GM12878 (cell line): ENCODE measurements around the gene PDE9A. TPM values are rescaled to one million over a fixed set of nuclear protein-coding genes. Genes with fewer than 3 reads are reported as not detected.

Experiments used
- ATAC-seq: fragments of 200-7000 bp; cut with Tn5 transposase; 3 replicates; pipeline ENCODE4 v1.9.1; 2020; ENCODE audit warnings: mild to moderate bottlenecking, moderate library complexity
- BruUV-seq: library from RNA; stranded (reverse); fragments of 400-500 nt; replicated peaks from 2 replicates; lab custom pipeline; 2021; lab: Mats Ljungman, UMichigan
- CTCF ChIA-PET: fragments of 300-600 bp; sonication (Branson Sonifier 250); formaldehyde crosslinking; extraction: SDS; loops from one replicate; lab custom pipeline; 2021; ENCODE audit warnings: inconsistent platforms; lab: Yijun Ruan, JAX
- POLR2A ChIA-PET: fragments of 350-600 bp; formaldehyde crosslinking; extraction: SDS; loops from one replicate; lab custom pipeline; 2021; ENCODE audit warnings: inconsistent platforms; lab: Charles Lee
- RAD21 ChIA-PET: fragments of 300-600 bp; sonication (Branson Sonifier 250); formaldehyde crosslinking; loops from one replicate; lab custom pipeline; 2023; ENCODE audit warnings: antibody characterized with exemption; ENCODE audit not compliant: unreplicated experiment; lab: Charles Lee
- SMC1A ChIA-PET: fragments of 300-600 bp; sonication (Branson Sonifier 250); formaldehyde crosslinking; loops from one replicate; lab custom pipeline; 2023; ENCODE audit not compliant: unreplicated experiment, uncharacterized antibody; lab: Charles Lee
- DNase-seq: peaks from one replicate; pipeline ENCODE4 v3.0.0-alpha.2; 2011; ENCODE audit warnings: low read depth, low spot score
- FAIRE-seq: peaks from 3 replicates; lab custom pipeline; 2011; peaks lifted over from hg19 to GRCh38; lab: Jason Lieb, UNC
- H2AFZ ChIP-seq: 2 replicates; pipeline ENCODE4 v1.6.0; 2011; ENCODE audit warnings: low read depth, low read length, control low read depth; ENCODE audit not compliant: control insufficient read depth
- H3K27ac ChIP-seq: 2 replicates; pipeline ENCODE4 v1.5.1; 2011; ENCODE audit warnings: control low read depth; ENCODE audit not compliant: control insufficient read depth, insufficient read depth
- H3K27me3 ChIP-seq, 2 experiments: replicated peaks in 1 of 2; 2 replicates each; pipeline versions ENCODE4 v1.6.0 to v1.6.1; 2011; ENCODE audit warnings: low read length in 1 of 2; ENCODE audit not compliant: control insufficient read depth in 2 of 2, insufficient read depth in 2 of 2
- H3K36me3 ChIP-seq, 2 experiments: 2 replicates each; pipeline ENCODE4 v1.5.1; 2011; ENCODE audit warnings: low read length in 1 of 2; ENCODE audit not compliant: control insufficient read depth in 2 of 2, insufficient read depth in 2 of 2
- H3K4me1 ChIP-seq: 2 replicates; pipeline ENCODE4 v1.6.1; 2011; ENCODE audit warnings: mild to moderate bottlenecking, low read length, moderate library complexity, mixed read lengths; ENCODE audit not compliant: control insufficient read depth, insufficient read depth
- H3K4me2 ChIP-seq: 2 replicates; pipeline ENCODE4 v1.6.0; 2011; ENCODE audit warnings: control low read depth; ENCODE audit not compliant: control insufficient read depth, insufficient read depth
- H3K4me3 ChIP-seq: fragments of 200-600 bp; sonication (generic); 2 replicates; pipeline ENCODE4 v1.5.1; 2016
- H3K79me2 ChIP-seq: 2 replicates; pipeline ENCODE4 v1.6.0; 2011; ENCODE audit warnings: low read length; ENCODE audit not compliant: control insufficient read depth, insufficient read depth
- H3K9ac ChIP-seq: 2 replicates; pipeline ENCODE4 v1.8.0; 2011; ENCODE audit warnings: low read length, control low read depth, mixed read lengths; ENCODE audit not compliant: control insufficient read depth, insufficient read depth
- H3K9me3 ChIP-seq: replicated peaks from 3 replicates; pipeline ENCODE4 v1.5.1; 2011; ENCODE audit warnings: mild to moderate bottlenecking, low read length; ENCODE audit not compliant: control insufficient read depth, insufficient read depth
- H4K20me1 ChIP-seq: 2 replicates; pipeline ENCODE4 v1.6.0; 2011; ENCODE audit not compliant: control insufficient read depth, insufficient read depth
- CBX5 ChIP-seq: sonication (generic); IDR thresholded peaks from 2 replicates; pipeline ENCODE4 v1.6.1; 2016; ENCODE audit warnings: low read depth, moderate library complexity, mild to moderate bottlenecking, inconsistent platforms
- CTCF ChIP-seq, 3 experiments: IDR thresholded peaks in 2 of 3; conservative IDR thresholded peaks in 1 of 3; 2 replicates each; pipeline ENCODE4 v1.5.1; 2011; ENCODE audit warnings: low read depth in 3 of 3, low read length in 3 of 3, mild to moderate bottlenecking in 3 of 3, control low read depth in 2 of 3, moderate library complexity in 2 of 3, inconsistent platforms in 1 of 3, mixed read lengths in 1 of 3; ENCODE audit not compliant: control insufficient read depth in 2 of 3, insufficient read depth in 1 of 3; ENCODE audit errors: extremely low read depth in 1 of 3
- CUX1 ChIP-seq: IDR thresholded peaks from 2 replicates; pipeline ENCODE4 v1.6.1; 2012; ENCODE audit warnings: improper control_type of control experiment, low read depth, low read length; ENCODE audit not compliant: insufficient replicate concordance
- E4F1 ChIP-seq: fragments of 450-650 bp; IDR thresholded peaks from 2 replicates; pipeline ENCODE4 v1.6.1; 2018; ENCODE audit warnings: borderline replicate concordance, mild to moderate bottlenecking; ENCODE audit not compliant: partially characterized antibody
- EGR1 ChIP-seq, 2 experiments: IDR thresholded peaks; 1 replicate in 1 of 2; 2 replicates in 1 of 2; pipeline ENCODE4 v1.6.1; 2011 to 2012; ENCODE audit warnings: low read depth in 2 of 2, low read length in 2 of 2, borderline replicate concordance in 1 of 2, mild to moderate bottlenecking in 1 of 2, moderate library complexity in 1 of 2
- GABPA ChIP-seq: IDR thresholded peaks from 2 replicates; pipeline ENCODE4 v1.6.1; 2014; ENCODE audit warnings: antibody characterized with exemption, low read depth, mild to moderate bottlenecking, inconsistent platforms
- MXI1 ChIP-seq: fragments of 150-350 bp; IDR thresholded peaks from 2 replicates; pipeline ENCODE4 v1.6.1; 2011; ENCODE audit warnings: low read depth, mild to moderate bottlenecking, inconsistent platforms, low read length, improper control_type of control experiment
- POLR2AphosphoS5 ChIP-seq: IDR thresholded peaks from 2 replicates; pipeline ENCODE4 v1.6.1; 2011; ENCODE audit warnings: mild to moderate bottlenecking, low read length, inconsistent platforms
- SREBF2 ChIP-seq: IDR thresholded peaks from 2 replicates; pipeline ENCODE4 v1.6.1; 2012; ENCODE audit warnings: mild to moderate bottlenecking, low read length
- WRNIP1 ChIP-seq: IDR thresholded peaks from 2 replicates; pipeline ENCODE4 v1.6.1; 2011; ENCODE audit warnings: low read depth, low read length, improper control_type of control experiment, borderline replicate concordance
- ZNF384 ChIP-seq: IDR thresholded peaks from 2 replicates; pipeline ENCODE4 v1.6.1; 2012; ENCODE audit warnings: low read depth, mild to moderate bottlenecking, low read length, improper control_type of control experiment, borderline replicate concordance
- whole genome bisulfite sequencing: methylation state at CpG from one replicate; pipeline ENCODE4 v1.1.6; 2016; ENCODE audit warnings: low lambda C conversion rate; ENCODE audit not compliant: insufficient replicate concordance, insufficient coverage; ENCODE audit errors: missing lambda C conversion rate; 5-methylcytosine and 5-hydroxymethylcytosine counted together
- in situ Hi-C: fragments of 300-500 bp; cut with MboI; formaldehyde crosslinking; loops from 9 replicates; pipeline ENCODE4 v1.14.3; 2018; ENCODE audit warnings: mixed read lengths
- intact Hi-C: fragments of 100-400 bp; cut with micrococcal nuclease; formaldehyde crosslinking; loops from one replicate; pipeline ENCODE4 v1.14.2; 2022; ENCODE audit not compliant: unreplicated experiment
- polyA plus RNA-seq, 11 experiments: library from polyadenylated mRNA; depleted of rRNA in 4 of 11; unstranded in 6 of 11; stranded (reverse) in 5 of 11; fragments of >200 nt; fragmentation: Nextera tagmentation in 4 of 11; fragmentation: Illumina TruSeq in 1 of 11; extraction: Ambion mirVana in 4 of 11; extraction: Trizol in 1 of 11; gene quantifications; 1 replicate in 1 of 11; 2 replicates in 10 of 11; pipeline versions ENCODE4 v1.2.1 to v1.2.3, GENCODE V29; 2011 to 2016; ENCODE audit warnings: inconsistent platforms in 2 of 11, missing spikeins in 2 of 11, low read depth in 1 of 11
- total RNA-seq, 4 experiments: library from RNA; depleted of rRNA in 3 of 4; stranded (reverse); fragments of >200 nt in 3 of 4; fragmentation: Illumina TruSeq in 1 of 4; extraction: Trizol in 1 of 4; gene quantifications; 2 replicates each; pipeline versions ENCODE4 v1.2.1 to v1.2.3, GENCODE V29; 2013 to 2021

PDE9A gene
- total and polyA plus RNA-seq, 10 of the 15 experiments (the other 5 are each of a cell fraction or from before 2014, with no cell fraction given) = 0.08 to 0.45 (median 0.20) TPM; not detected in 1

GRCh38 chr21:42617486-42617885 lies 35.9 kb upstream of the PDE9A start:
- ATAC-seq (no peak), DNase-seq (no peak), FAIRE-seq (no peak)
- H4K20me1 ChIP-seq = no peaks in the 10 kb centered on the region
- H3K4me3 ChIP-seq = no peak overlapping the region
- H3K4me1 ChIP-seq = no peaks in the 10 kb centered on the region
- RAD21 ChIA-PET = interaction anchor here (1.0 kb wide), 1 partner anchor 24 kb away, joined by 4 read pairs; no protein-coding TSS in a partner anchor
- H3K27me3 ChIP-seq = no peaks in the 10 kb centered on the region; a peak in 2 of 4 replicates
- TF ChIP-seq ZNF384 (no peak), GABPA (no peak), SREBF2 (no peak), EGR1 (IDR thresholded peaks at IDR 0.05; ENCODE audit: borderline replicate concordance in 1 of 2, low read depth in 2 of 2, low read length in 2 of 2) (no peak), CTCF (IDR thresholded peaks at IDR 0.05 in 2 of 3, conservative IDR thresholded peaks at IDR 0.05 in 1 of 3; ENCODE audit: control insufficient read depth in 2 of 3, extremely low read depth in 1 of 3, insufficient read depth in 1 of 3, low read depth in 3 of 3, low read length in 3 of 3) (no peak), CBX5 (no peak), E4F1 (no peak), CUX1 (no peak), WRNIP1 (no peak), MXI1 (no peak), POLR2AphosphoS5 (no peak)
- H3K4me2 ChIP-seq = no peak overlapping the region
- intact Hi-C loops (no loop called here), in situ Hi-C loops (no loop called here)
- 47% methylated on average over 23 of the region's 23 CpGs for WGBS
- no TSS peak for BruUV-seq
- no peaks in the 10 kb centered on the region for H3K79me2 ChIP-seq
- CTCF ChIA-PET = no interaction called here
- SMC1A ChIA-PET = no interaction called here
- POLR2A ChIA-PET = no interaction called here
- H2AFZ ChIP-seq = no peak overlapping the region
- no peak overlapping the region for H3K27ac ChIP-seq
- no peaks in the 10 kb centered on the region; the same call in 2 of the 3 replicates for H3K9me3 ChIP-seq
- H3K36me3 ChIP-seq = no peaks in the 10 kb centered on the region
- no peak overlapping the region for H3K9ac ChIP-seq
